Kasumi-1 (cell line): ENCODE data around the gene VPS41.
A peak's percentile ranks its signal among the peaks of the same experiment; 100 is the strongest.

Experiments used
- DNase-seq, 2 experiments: peaks; one replicate each; lab custom pipeline; 2025; lab: John Stamatoyannopoulos, UW

Gene VPS41

GRCh38 chr7:38905056-38905759 is 3.8 kb downstream of the VPS41 start:
- DNase-seq, result no peak

GRCh38 chr7:38903057-38903456 is 5.9 kb downstream of the VPS41 start:
- DNase-seq, result no peak

GRCh38 chr7:38902449-38902848 is 6.5 kb downstream of the VPS41 start:
- no peak for DNase-seq

DNA sequence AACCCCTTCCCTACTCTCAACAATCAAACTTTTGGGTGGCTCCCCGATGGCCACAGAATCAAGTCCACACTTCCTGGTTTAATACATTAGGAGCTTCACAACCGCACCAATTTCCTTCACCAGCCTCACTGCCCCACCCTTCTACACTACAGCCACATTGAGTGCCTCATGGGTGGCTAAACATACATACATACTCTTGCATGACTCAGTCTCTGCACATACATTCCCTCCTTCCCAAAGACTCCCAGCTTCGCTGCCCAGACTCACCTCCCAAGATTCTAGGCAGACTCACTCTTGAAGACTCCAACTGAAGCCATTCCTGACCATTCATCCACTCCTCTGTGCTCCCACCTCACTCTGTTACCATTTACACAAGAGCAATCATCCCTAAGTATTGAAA is 15.9 kb downstream of the VPS41 start:
- DNase-seq, result no peak

GRCh38 chr7:38890597-38890996 is 18.4 kb downstream of the VPS41 start:
- DNase-seq, result no peak

DNA sequence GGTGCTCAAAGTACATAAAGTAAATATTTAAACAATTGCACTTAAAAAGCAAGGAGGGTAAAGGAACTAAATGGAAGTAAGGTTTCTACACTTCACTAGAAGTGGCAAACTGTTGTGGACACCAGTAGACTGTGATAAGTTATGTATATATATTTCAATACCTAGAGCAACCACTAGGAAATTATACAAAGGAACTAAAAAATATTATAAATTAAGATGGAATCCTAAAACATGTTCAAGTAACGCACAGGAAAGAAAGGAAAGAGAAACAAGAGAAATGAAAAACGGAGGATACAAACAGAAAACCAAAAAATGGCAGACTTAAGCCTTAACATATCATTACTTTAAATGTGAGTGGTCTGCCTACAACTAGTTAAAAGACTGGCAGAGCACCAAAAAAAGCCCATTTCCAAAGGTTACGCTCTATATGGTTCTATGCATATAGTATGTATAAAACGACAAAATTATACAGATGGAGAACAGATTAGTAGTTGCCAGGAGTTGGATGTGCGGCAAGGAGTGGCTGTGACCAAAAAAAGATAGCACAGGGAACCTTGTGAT is 19.0 kb downstream of the VPS41 start:
- peak in 1 of 2 experiments; percentile 27 for DNase-seq

DNA sequence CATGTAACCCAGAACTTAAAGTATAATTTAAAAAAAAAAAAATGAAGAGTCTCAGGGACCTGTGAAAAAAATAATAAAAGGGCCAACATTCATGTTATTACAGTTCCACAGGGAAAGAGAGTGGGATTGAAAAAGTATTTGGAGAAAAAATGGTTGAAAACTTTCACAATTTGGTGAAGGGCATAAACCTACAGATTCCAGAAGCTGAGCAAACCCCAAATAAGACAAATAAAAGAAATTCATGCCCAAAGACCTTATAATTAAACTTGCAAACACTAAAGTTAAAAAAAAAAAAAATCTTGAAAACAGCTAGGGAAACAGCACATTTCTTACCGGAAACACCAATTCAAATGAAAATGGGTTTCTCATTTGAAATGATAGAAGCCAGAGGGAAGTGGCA is 19.9 kb downstream of the VPS41 start:
- no peak for DNase-seq

DNA sequence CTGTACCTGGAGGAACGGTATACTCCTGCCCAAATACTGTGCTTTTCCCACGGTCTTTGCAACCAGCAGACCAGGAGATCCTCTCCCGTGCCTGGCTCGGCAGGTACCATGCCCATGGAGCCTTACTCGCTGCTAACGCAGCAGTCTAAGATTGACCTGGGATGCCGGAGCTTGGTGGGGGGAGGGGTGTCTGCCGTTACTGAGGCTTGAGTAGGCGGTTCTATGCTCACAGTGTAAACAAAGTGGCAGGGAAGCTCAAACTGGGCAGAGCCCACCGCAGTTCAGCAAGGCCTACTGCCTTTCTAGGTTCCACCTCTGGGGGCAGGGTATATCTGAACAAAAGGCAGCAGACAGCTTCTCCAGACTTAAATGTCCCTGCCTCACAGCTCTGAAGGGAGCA is 22.7 kb downstream of the VPS41 start:
- DNase-seq, result no peak

- no peak for DNase-seq
These were observed 25.3 kb downstream of the VPS41 start for GRCh38 chr7:38883706-38884105.

GRCh38 chr7:38881947-38882684 is 26.9 kb downstream of the VPS41 start:
- DNase-seq, result no peak

DNA sequence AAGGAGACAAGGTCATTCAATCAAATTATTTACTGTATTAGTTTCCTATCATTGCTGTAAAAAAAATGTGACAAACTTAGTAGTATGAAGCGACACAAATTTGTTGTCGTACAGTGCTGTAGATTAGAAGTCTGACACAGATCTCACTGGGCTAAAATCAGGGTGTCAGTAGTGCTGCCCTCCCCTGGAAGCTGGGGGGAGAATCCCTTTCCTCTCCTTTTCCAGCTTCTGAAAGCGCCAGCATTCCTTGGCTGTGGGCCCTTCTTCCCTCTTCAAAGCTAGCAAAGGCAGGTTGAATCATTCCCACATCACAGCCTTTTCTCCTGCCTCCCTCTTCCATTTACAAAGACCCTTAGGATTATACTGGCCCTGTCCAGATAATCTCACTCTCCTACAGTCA is 28.0 kb downstream of the VPS41 start:
- no peak for DNase-seq

GRCh38 chr7:38880454-38880853 is 28.5 kb downstream of the VPS41 start:
- DNase-seq, result no peak

GRCh38 chr7:38880035-38880434 is 29.0 kb downstream of the VPS41 start:
- peak in 1 of 2 experiments; percentile 17 for DNase-seq

DNA sequence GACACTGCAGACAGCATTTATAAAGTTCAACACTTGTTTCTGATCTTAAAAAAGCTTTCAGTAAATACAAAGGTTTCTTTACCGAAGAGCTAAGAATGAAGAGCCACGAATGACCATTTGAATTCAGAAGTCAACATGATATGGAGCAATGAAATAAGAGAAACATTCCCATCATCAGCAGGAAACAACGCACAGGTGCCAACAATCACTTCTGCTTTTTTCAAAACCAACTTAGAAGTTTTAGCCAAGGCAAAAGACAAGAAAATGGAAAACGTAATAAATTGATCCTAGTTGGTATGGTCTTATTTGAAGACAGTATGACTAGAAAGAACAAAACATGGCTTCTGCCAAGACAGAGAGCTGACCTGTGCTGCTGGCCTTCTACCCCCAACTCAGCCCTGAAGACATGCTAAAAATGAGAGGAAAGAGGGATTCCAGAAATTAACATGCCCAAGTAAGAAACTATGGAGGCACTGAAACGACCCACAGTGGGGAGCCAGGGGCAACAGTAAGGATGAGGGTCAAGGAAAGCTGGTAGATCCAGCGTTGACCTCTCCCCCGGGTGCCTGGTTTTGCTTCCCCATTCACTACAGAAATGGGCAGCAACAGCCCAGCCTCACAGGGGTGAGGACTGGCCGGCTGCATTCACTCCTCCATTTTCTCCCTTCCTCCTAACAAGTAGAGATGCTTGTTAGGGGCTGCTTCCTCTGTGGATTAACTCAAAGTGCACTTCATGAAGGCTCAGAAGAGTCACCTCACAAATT is 30.1 kb downstream of the VPS41 start:
- DNase-seq, result peak in 1 of 2 experiments; percentile 17

- DNase-seq, result no peak
These were observed 35.6 kb downstream of the VPS41 start for GRCh38 chr7:38873433-38873832.

DNA sequence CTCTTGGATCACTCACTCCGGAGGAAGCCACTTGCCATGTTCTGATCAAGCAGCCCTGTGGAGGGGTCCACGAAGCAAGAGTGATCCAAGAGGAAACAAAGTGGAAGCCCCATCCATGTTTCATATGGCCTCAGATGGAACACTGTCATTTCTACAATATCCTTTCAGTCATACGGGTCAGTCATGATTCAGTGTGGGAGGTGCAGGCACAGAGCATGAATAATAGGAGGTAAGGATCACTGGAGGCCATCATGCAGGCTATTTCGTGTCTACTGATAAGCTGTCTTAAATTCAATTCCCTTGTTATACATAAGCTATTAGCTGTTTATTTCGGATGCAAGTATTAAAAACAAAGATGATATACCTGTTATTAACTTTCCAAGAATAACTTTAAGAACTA is 36.8 kb downstream of the VPS41 start:
- no peak for DNase-seq

DNA sequence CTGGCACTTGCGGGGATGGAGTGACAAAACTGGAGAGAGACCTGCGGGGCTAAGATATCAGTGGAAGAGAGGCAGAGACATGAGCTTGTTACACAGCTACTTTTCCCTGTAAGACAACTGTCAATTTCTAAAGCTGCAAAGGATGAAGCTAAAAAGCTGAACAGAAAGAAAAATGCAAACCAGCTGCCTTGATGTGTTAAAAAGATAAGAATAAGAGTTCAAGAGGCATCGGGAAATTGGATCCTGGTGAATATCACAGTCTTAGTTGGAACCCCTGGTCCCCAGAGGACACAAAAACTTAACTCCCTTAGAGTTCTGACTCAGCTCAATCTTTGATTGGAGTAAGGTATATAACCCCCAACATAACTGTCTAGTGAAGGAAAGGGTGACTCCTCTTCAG is 38.8 kb downstream of the VPS41 start:
- DNase-seq, result no peak

- no peak for DNase-seq
These were observed 45.2 kb downstream of the VPS41 start for GRCh38 chr7:38863601-38864291.

GRCh38 chr7:38862666-38863065 is 46.3 kb downstream of the VPS41 start:
- no peak for DNase-seq

- DNase-seq, result no peak
These were observed 50.6 kb downstream of the VPS41 start for GRCh38 chr7:38858259-38858884.

DNA sequence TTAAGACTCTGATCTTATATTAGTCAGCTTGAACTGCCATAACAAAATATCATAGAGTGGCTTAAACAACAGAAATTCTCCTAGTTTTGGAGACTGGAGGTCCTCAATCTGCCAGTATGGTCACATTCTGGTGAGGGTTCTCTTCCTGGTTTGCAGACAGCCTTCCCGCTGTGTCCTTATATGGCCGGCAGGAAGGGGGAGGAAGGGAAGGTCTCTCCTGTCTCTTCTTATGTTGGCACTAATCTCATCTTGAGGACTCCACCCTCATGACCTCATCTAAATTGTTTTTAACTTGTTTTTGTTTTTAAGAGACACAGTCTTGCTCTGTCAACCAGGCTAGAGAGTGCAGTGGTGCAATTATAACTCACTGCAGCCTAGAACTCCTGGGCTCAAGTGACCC is 53.1 kb downstream of the VPS41 start:
- DNase-seq, result no peak

DNA sequence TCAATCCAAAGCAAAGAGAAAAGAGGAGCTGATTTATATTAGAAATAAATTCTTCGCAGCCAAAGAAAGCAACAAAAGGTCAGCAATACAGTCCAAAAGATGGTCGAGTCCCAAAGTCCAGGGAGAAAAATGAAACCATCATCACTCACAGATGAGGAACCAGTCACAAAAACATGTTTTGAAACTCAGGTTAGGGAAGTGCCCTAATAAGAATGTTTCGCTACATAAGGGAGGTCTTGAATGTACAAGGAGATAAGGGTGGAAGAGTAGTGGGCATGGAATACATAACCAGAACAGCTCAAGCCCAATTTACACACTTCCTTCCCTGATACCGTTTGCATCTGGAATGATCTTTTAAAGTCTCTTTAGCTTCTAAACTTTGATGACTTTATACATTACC is 53.6 kb downstream of the VPS41 start:
- DNase-seq, result no peak
